Vagina (tissue), 2 donors: ENCODE measurements around the gene TRMU. TPM values are rescaled to one million over a fixed set of nuclear protein-coding genes. Genes with fewer than 3 reads are reported as not detected.
"Not testable (repeated sequence)": the region's sequence is repeated elsewhere in the genome, so short reads cannot be mapped to it uniquely, and the experiment has no call there.

Experiments
- DNase-seq, 2 donors: peaks; one replicate each; pipeline ENCODE4 v3.0.0-alpha.2; 2017; ENCODE audit errors: extremely low spot score in 2 of 2
- H3K27ac ChIP-seq: fragments of 200-600 bp; sonication (generic); one replicate; pipeline ENCODE4 v1.5.1; 2019
- H3K27me3 ChIP-seq: fragments of 200-600 bp; sonication (generic); one replicate; pipeline ENCODE4 v1.5.1; 2019
- H3K36me3 ChIP-seq, 2 donors: fragments of 200-600 bp; sonication (generic); one replicate each; pipeline ENCODE4 v1.5.1; 2017 to 2019
- H3K4me1 ChIP-seq: fragments of 200-600 bp; sonication (generic); one replicate; pipeline ENCODE4 v1.5.1; 2019
- H3K4me3 ChIP-seq, 2 donors: fragments of 200-600 bp; sonication (generic); 1 replicate in 1 of 2; 2 replicates in 1 of 2; pipeline ENCODE4 v1.5.1; 2016 to 2019
- H3K9me3 ChIP-seq: fragments of 200-600 bp; sonication (generic); one replicate; pipeline ENCODE4 v1.5.1; 2019
- POLR2A ChIP-seq, 2 donors: fragments of 450-650 bp; IDR thresholded peaks; one replicate each; pipeline ENCODE4 v1.6.1; 2017; ENCODE audit warnings: antibody characterized with exemption in 2 of 2, mild to moderate bottlenecking in 2 of 2, moderate library complexity in 2 of 2
- POLR2AphosphoS5 ChIP-seq, 2 donors: sonication (generic); formaldehyde crosslinking; IDR thresholded peaks; one replicate each; pipeline ENCODE4 v1.9.0; 2017; ENCODE audit warnings: antibody characterized with exemption in 2 of 2, mild to moderate bottlenecking in 2 of 2, low read depth in 1 of 2; ENCODE audit not compliant: insufficient read depth in 1 of 2
- intact Hi-C: fragments of 100-400 bp; cut with DNase I; formaldehyde crosslinking; loops from one replicate; pipeline ENCODE4 v1.15.1; 2023
- total RNA-seq: library from RNA; depleted of rRNA; stranded (reverse); fragments of >200 nt; gene quantifications from one replicate; pipeline ENCODE4 v1.2.3, GENCODE V29; 2016
- TF ChIP-seq, protein P1 (sequence below), 3 experiments: fragments of 450-650 bp in 2 of 3; fragments of 200-600 bp in 1 of 3; sonication (generic) in 1 of 3; IDR thresholded peaks; one replicate each; pipeline ENCODE4 v1.5.1; 2017 to 2019; ENCODE audit warnings: antibody characterized with exemption in 3 of 3, mild to moderate bottlenecking in 2 of 3, moderate library complexity in 2 of 3

Gene TRMU
- total RNA-seq, 1 donor from 2014 or later = 37.1 TPM

DNA sequence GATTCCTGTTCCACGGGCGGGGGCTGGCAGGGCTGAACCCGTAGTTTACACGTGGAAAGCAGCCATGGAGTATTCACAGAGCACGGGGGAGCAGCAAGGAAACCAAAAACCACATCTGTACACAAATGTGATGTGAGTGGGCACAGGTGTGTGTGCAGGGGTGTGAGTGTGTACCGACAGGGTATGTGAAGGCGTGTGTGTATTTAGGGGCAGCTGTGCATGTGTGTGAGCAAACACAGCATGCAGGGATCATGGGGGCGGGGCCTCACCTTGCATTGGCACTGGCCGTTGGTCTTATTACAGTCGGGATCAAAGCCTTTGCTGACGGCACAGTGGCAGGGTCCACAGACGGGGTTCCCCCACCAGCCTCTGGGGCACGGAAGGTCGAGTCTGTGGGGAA, 58.4 kb downstream of the TRMU start:
- Histone ChIP-seq H3K4me3 (no peak overlapping the region), H3K9me3 (no peaks in the 10 kb centered on the region), H3K4me1 (no peaks in the 10 kb centered on the region), H3K36me3 (peaks cover 0 to 7% of the 10 kb centered on the region in 2 donors), H3K27ac (no peak overlapping the region), H3K27me3 (no peaks in the 10 kb centered on the region)
- intact Hi-C loops = no loop called here
- TF ChIP-seq POLR2AphosphoS5 (IDR thresholded peaks at IDR 0.05; ENCODE audit: insufficient read depth in 1 of 2, low read depth in 1 of 2) (no peak), POLR2A (IDR thresholded peaks at IDR 0.05) (no peak)
- TF ChIP-seq, protein P1, sequence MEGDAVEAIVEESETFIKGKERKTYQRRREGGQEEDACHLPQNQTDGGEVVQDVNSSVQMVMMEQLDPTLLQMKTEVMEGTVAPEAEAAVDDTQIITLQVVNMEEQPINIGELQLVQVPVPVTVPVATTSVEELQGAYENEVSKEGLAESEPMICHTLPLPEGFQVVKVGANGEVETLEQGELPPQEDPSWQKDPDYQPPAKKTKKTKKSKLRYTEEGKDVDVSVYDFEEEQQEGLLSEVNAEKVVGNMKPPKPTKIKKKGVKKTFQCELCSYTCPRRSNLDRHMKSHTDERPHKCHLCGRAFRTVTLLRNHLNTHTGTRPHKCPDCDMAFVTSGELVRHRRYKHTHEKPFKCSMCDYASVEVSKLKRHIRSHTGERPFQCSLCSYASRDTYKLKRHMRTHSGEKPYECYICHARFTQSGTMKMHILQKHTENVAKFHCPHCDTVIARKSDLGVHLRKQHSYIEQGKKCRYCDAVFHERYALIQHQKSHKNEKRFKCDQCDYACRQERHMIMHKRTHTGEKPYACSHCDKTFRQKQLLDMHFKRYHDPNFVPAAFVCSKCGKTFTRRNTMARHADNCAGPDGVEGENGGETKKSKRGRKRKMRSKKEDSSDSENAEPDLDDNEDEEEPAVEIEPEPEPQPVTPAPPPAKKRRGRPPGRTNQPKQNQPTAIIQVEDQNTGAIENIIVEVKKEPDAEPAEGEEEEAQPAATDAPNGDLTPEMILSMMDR (IDR thresholded peaks at IDR 0.05) = no peak
- no peak for DNase-seq

DNA sequence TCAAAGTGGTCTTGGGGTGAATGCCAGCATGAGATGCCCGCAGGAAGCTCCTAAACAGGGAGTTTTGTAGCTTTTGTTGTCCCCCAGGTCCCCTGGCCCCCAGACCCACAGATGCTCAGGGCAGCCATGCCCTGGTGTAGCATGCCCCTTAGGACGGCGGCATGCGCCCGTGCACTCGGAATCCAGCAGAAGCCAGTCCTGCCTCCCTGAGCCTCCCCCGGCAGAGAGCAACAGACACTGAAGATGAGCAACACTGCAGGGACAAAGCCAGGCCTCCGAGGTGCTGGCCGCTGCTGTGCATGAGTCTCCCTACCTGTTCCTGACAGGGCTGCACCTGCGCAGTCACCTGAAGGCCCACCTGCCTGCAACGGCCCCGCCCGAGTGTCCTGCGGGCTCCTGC, 59.1 kb downstream of the TRMU start:
- peaks cover 0 to 7% of the 10 kb centered on the region in 2 donors for H3K36me3 ChIP-seq
- no peak for DNase-seq
- no peak overlapping the region for H3K4me3 ChIP-seq
- no peaks in the 10 kb centered on the region for H3K4me1 ChIP-seq
- intact Hi-C loops = no loop called here
- no peaks in the 10 kb centered on the region for H3K27me3 ChIP-seq
- H3K27ac ChIP-seq = no peak overlapping the region
- no peaks in the 10 kb centered on the region for H3K9me3 ChIP-seq
- no peak for TF ChIP-seq POLR2AphosphoS5 (IDR thresholded peaks at IDR 0.05; ENCODE audit: insufficient read depth in 1 of 2, low read depth in 1 of 2)
- TF ChIP-seq, protein P1 (IDR thresholded peaks at IDR 0.05) = no peak
- TF ChIP-seq POLR2A (IDR thresholded peaks at IDR 0.05) = no peak

DNA sequence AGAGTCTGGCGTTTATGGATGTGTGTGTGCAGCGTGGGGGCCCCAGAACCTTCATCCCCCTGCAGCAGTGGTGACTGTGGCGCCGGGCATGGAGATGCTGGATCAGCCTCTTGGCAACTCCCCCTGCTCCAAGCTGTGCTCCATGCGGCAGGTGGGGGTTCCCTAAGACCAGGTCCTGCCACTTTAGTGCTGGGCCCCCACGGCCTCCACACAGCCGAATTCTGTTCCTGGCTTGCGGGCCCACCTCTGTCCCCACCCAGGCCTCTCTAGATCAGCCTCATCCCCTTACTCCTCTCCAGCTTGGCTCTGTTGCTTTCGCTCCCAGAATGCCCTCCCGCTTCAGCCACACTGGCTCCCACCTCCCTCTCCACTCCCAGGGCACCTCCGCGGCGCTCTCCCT, 59.6 kb downstream of the TRMU start:
- no peaks in the 10 kb centered on the region for H3K9me3 ChIP-seq
- intact Hi-C loops = no loop called here
- H3K4me3 ChIP-seq = no peak overlapping the region
- no peaks in the 10 kb centered on the region for H3K27me3 ChIP-seq
- no peak for TF ChIP-seq POLR2AphosphoS5 (IDR thresholded peaks at IDR 0.05; ENCODE audit: insufficient read depth in 1 of 2, low read depth in 1 of 2)
- TF ChIP-seq, protein P1 (IDR thresholded peaks at IDR 0.05) = no peak
- no peak for TF ChIP-seq POLR2A (IDR thresholded peaks at IDR 0.05)
- no peak for DNase-seq
- H3K27ac ChIP-seq = no peak overlapping the region
- H3K4me1 ChIP-seq = no peaks in the 10 kb centered on the region
- H3K36me3 ChIP-seq = peaks cover 0 to 7% of the 10 kb centered on the region in 2 donors

DNA sequence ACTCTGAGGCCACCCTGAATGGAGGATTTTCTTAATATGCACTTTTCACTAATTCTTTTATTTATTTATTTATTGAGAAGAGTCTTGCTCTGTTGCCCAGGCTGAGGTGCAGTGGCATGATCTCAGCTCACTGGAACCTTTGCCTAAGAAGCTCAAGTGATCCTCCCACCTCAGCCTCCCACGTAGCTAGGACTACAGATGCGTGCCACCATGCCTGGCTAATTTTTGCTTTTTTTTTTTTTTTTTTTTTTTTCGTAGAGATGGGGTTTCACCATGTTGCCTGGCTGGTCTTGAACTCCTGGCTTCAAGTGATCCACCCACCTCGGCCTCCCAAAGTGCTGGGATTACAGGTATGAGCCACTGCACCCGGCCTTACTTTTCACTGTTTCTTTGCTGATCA, 61.5 kb downstream of the TRMU start:
- H3K4me1 ChIP-seq, H3K4me3 ChIP-seq, H3K27ac ChIP-seq, H3K36me3 ChIP-seq, H3K9me3 ChIP-seq, H3K27me3 ChIP-seq, DNase-seq, intact Hi-C loops: not testable (repeated sequence)

DNA sequence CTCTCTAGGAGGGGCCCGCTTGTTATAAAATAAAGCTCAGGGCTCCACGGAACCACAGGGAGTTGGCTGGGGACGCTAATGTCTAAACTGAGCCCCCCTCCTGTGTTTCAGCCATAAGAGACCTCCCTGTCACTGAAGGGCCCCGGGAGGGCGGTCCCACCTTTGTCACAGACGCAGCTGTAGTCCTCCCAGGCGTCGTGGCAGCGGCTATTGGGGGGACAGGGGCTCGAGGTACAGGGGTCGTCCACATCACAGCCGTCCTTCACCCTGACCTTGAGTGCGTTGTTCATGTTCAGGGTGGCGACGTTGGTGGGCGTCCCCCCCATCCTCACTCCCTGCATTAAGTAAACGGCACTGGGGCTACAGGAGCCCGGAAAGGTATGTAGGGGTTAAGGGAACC, 62.0 kb downstream of the TRMU start:
- H3K27me3 ChIP-seq = no peaks in the 10 kb centered on the region
- intact Hi-C loops = no loop called here
- no peak for DNase-seq
- TF ChIP-seq POLR2A (IDR thresholded peaks at IDR 0.05) = no peak
- TF ChIP-seq, protein P1 (IDR thresholded peaks at IDR 0.05) = no peak
- no peaks in the 10 kb centered on the region for H3K4me1 ChIP-seq
- no peak overlapping the region for H3K4me3 ChIP-seq
- no peak overlapping the region for H3K27ac ChIP-seq
- H3K9me3 ChIP-seq = no peaks in the 10 kb centered on the region
- peaks cover 0 to 7% of the 10 kb centered on the region in 2 donors for H3K36me3 ChIP-seq

DNA sequence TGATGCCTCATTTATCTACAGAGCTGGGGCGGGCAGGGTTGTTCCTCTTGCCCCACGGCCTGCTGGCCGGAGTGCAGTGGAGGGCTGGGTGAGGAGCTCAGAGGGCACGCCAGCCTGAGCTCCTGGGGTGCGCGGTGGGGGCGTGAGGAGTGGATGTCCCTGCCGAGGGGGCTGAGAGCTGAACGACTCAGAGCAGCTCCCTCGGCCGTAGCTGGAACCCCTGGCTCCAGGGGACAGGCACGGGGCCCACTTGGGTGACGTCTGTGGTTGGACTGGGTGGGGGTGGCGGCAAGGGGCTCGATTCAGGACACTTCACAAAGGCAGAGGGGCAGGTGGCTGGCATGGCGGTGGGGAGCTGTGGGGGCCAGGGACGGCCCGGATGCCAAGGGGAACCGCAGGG, 62.4 kb downstream of the TRMU start:
- no peak overlapping the region for H3K27ac ChIP-seq
- H3K4me1 ChIP-seq = no peaks in the 10 kb centered on the region
- no peaks in the 10 kb centered on the region for H3K9me3 ChIP-seq
- TF ChIP-seq POLR2AphosphoS5 (IDR thresholded peaks at IDR 0.05; ENCODE audit: insufficient read depth in 1 of 2, low read depth in 1 of 2) = no peak
- TF ChIP-seq, protein P1 (IDR thresholded peaks at IDR 0.05) = no peak
- TF ChIP-seq POLR2A (IDR thresholded peaks at IDR 0.05) = no peak
- peaks cover 0 to 7% of the 10 kb centered on the region in 2 donors for H3K36me3 ChIP-seq
- no peak for DNase-seq
- H3K27me3 ChIP-seq = no peaks in the 10 kb centered on the region
- no peak overlapping the region for H3K4me3 ChIP-seq
- intact Hi-C loops = no loop called here
